ENCODE results near the gene CNTNAP2.

CNTNAP2 gene

DNA sequence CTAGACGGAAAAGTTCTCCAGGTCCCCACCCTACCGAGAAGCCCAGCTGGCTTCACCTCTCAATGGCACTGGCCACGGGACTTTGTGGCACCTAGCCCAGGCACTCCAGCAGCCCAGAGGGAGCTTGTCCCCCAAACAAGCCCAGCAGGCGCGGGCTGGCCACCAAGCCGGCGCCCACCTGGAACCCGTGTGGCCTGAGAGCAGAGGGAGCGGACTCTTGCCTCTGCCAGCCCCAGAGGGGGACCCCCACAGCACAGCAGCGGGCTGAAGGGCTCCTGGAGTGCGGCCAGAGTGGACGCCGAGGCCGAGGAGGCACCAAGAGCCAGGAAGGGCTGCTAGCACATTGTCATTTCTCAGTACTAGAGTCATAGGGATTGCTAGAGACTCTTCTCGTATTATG lies 671.4 kb downstream of the CNTNAP2 start:
- Histone ChIP-seq H3K4me1 (ENCODE audit: control insufficient read depth in 2 of 2, insufficient read depth in 2 of 2, low read length in 2 of 2) (no peaks in the 10 kb centered on the region), H3K9ac (ENCODE audit: low read depth in 1 of 2, low read length in 2 of 2) (no peak overlapping the region), H3K36me3 (ENCODE audit: control insufficient read depth in 2 of 2, insufficient read depth in 2 of 2, low read length in 2 of 2) (no peaks in the 10 kb centered on the region), H3K4me3 (ENCODE audit: low read length in 2 of 2) (no peak overlapping the region), H3K27ac (ENCODE audit: low read depth in 2 of 2, low read length in 2 of 2) (no peak overlapping the region), H3K9me3 (ENCODE audit: control insufficient read depth in 2 of 2, low read length in 2 of 2) (no peaks in the 10 kb centered on the region), H3K27me3 (ENCODE audit: control insufficient read depth in 2 of 2, insufficient read depth in 2 of 2, low read length in 2 of 2) (no peaks in the 10 kb centered on the region)

GRCh38 chr7:146791344-146792285 lies 675.0 kb downstream of the CNTNAP2 start:
- H3K9me3 ChIP-seq (ENCODE audit: control insufficient read depth in 2 of 2, low read length in 2 of 2): peaks cover 0 to 5% of the 10 kb centered on the region in 2 donors
- H3K36me3 ChIP-seq (ENCODE audit: control insufficient read depth in 2 of 2, insufficient read depth in 2 of 2, low read length in 2 of 2): no peaks in the 10 kb centered on the region
- no peak overlapping the region for H3K4me3 ChIP-seq (ENCODE audit: low read length in 2 of 2)
- H3K4me1 ChIP-seq (ENCODE audit: control insufficient read depth in 2 of 2, insufficient read depth in 2 of 2, low read length in 2 of 2): no peaks in the 10 kb centered on the region
- H3K27ac ChIP-seq (ENCODE audit: low read depth in 2 of 2, low read length in 2 of 2): no peak overlapping the region
- no peak overlapping the region for H3K9ac ChIP-seq (ENCODE audit: low read depth in 1 of 2, low read length in 2 of 2)
- no peaks in the 10 kb centered on the region for H3K27me3 ChIP-seq (ENCODE audit: control insufficient read depth in 2 of 2, insufficient read depth in 2 of 2, low read length in 2 of 2)

GRCh38 chr7:146804620-146805019 lies 688.0 kb downstream of the CNTNAP2 start:
- H3K27me3 ChIP-seq (ENCODE audit: control insufficient read depth in 2 of 2, insufficient read depth in 2 of 2, low read length in 2 of 2): no peaks in the 10 kb centered on the region
- no peaks in the 10 kb centered on the region for H3K9me3 ChIP-seq (ENCODE audit: control insufficient read depth in 2 of 2, low read length in 2 of 2)
- H3K36me3 ChIP-seq (ENCODE audit: control insufficient read depth in 2 of 2, insufficient read depth in 2 of 2, low read length in 2 of 2): no peaks in the 10 kb centered on the region
- H3K27ac ChIP-seq (ENCODE audit: low read depth in 2 of 2, low read length in 2 of 2): no peak overlapping the region
- H3K4me1 ChIP-seq (ENCODE audit: control insufficient read depth in 2 of 2, insufficient read depth in 2 of 2, low read length in 2 of 2): no peaks in the 10 kb centered on the region
- no peak overlapping the region for H3K4me3 ChIP-seq (ENCODE audit: low read length in 2 of 2)
- H3K9ac ChIP-seq (ENCODE audit: low read depth in 1 of 2, low read length in 2 of 2): no peak overlapping the region

GRCh38 chr7:146805082-146805481 lies 688.5 kb downstream of the CNTNAP2 start:
- no peaks in the 10 kb centered on the region for H3K4me1 ChIP-seq (ENCODE audit: control insufficient read depth in 2 of 2, insufficient read depth in 2 of 2, low read length in 2 of 2)
- no peak overlapping the region for H3K27ac ChIP-seq (ENCODE audit: low read depth in 2 of 2, low read length in 2 of 2)
- no peaks in the 10 kb centered on the region for H3K9me3 ChIP-seq (ENCODE audit: control insufficient read depth in 2 of 2, low read length in 2 of 2)
- no peaks in the 10 kb centered on the region for H3K36me3 ChIP-seq (ENCODE audit: control insufficient read depth in 2 of 2, insufficient read depth in 2 of 2, low read length in 2 of 2)
- no peak overlapping the region for H3K4me3 ChIP-seq (ENCODE audit: low read length in 2 of 2)
- H3K9ac ChIP-seq (ENCODE audit: low read depth in 1 of 2, low read length in 2 of 2): no peak overlapping the region
- no peaks in the 10 kb centered on the region for H3K27me3 ChIP-seq (ENCODE audit: control insufficient read depth in 2 of 2, insufficient read depth in 2 of 2, low read length in 2 of 2)

- H3K27me3 ChIP-seq (ENCODE audit: control insufficient read depth in 2 of 2, insufficient read depth in 2 of 2, low read length in 2 of 2): no peaks in the 10 kb centered on the region
- no peak overlapping the region for H3K27ac ChIP-seq (ENCODE audit: low read depth in 2 of 2, low read length in 2 of 2)
- H3K9ac ChIP-seq (ENCODE audit: low read depth in 1 of 2, low read length in 2 of 2): no peak overlapping the region
- H3K4me1 ChIP-seq (ENCODE audit: control insufficient read depth in 2 of 2, insufficient read depth in 2 of 2, low read length in 2 of 2): no peaks in the 10 kb centered on the region
- H3K9me3 ChIP-seq (ENCODE audit: control insufficient read depth in 2 of 2, low read length in 2 of 2): peaks cover 0 to 4% of the 10 kb centered on the region in 2 donors
- H3K4me3 ChIP-seq (ENCODE audit: low read length in 2 of 2): no peak overlapping the region
- no peaks in the 10 kb centered on the region for H3K36me3 ChIP-seq (ENCODE audit: control insufficient read depth in 2 of 2, insufficient read depth in 2 of 2, low read length in 2 of 2)
Measured at GRCh38 chr7:146826329-146826728, 709.7 kb downstream of the CNTNAP2 start.

GRCh38 chr7:146830686-146831085 lies 714.1 kb downstream of the CNTNAP2 start:
- no peaks in the 10 kb centered on the region for H3K4me1 ChIP-seq (ENCODE audit: control insufficient read depth in 2 of 2, insufficient read depth in 2 of 2, low read length in 2 of 2)
- H3K9ac ChIP-seq (ENCODE audit: low read depth in 1 of 2, low read length in 2 of 2): no peak overlapping the region
- H3K9me3 ChIP-seq (ENCODE audit: control insufficient read depth in 2 of 2, low read length in 2 of 2): peaks cover 0 to 2% of the 10 kb centered on the region in 2 donors
- no peak overlapping the region for H3K27ac ChIP-seq (ENCODE audit: low read depth in 2 of 2, low read length in 2 of 2)
- H3K36me3 ChIP-seq (ENCODE audit: control insufficient read depth in 2 of 2, insufficient read depth in 2 of 2, low read length in 2 of 2): no peaks in the 10 kb centered on the region
- H3K4me3 ChIP-seq (ENCODE audit: low read length in 2 of 2): no peak overlapping the region
- no peaks in the 10 kb centered on the region for H3K27me3 ChIP-seq (ENCODE audit: control insufficient read depth in 2 of 2, insufficient read depth in 2 of 2, low read length in 2 of 2)

DNA sequence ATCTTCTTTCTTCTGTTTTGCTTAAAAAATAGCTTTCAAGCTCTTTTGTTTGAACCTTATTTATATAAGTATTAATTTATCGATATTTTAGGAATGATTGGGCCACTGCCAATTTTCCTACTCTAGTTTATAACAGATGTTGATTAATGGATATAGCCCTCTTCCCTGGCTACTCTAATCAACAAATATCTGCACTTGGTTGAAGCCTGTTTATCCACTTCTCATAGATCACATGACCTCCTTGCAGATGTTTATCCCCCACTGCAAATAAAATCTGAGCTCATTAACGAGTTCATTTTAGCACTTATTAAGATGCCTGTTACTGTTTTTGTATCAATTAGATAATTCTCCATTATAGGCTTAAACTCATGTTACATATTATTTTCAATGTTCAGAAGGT lies 715.3 kb downstream of the CNTNAP2 start:
- H3K9me3 ChIP-seq (ENCODE audit: control insufficient read depth in 2 of 2, low read length in 2 of 2): peaks cover 0 to 4% of the 10 kb centered on the region in 2 donors
- H3K36me3 ChIP-seq (ENCODE audit: control insufficient read depth in 2 of 2, insufficient read depth in 2 of 2, low read length in 2 of 2): no peaks in the 10 kb centered on the region

GRCh38 chr7:146844405-146844804 lies 727.8 kb downstream of the CNTNAP2 start:
- Histone ChIP-seq H3K9me3 (ENCODE audit: control insufficient read depth in 2 of 2, low read length in 2 of 2) (no peaks in the 10 kb centered on the region), H3K4me1 (ENCODE audit: control insufficient read depth in 2 of 2, insufficient read depth in 2 of 2, low read length in 2 of 2) (no peaks in the 10 kb centered on the region), H3K9ac (ENCODE audit: low read depth in 1 of 2, low read length in 2 of 2) (no peak overlapping the region), H3K27ac (ENCODE audit: low read depth in 2 of 2, low read length in 2 of 2) (no peak overlapping the region), H3K27me3 (ENCODE audit: control insufficient read depth in 2 of 2, insufficient read depth in 2 of 2, low read length in 2 of 2) (no peaks in the 10 kb centered on the region), H3K4me3 (ENCODE audit: low read length in 2 of 2) (no peak overlapping the region), H3K36me3 (ENCODE audit: control insufficient read depth in 2 of 2, insufficient read depth in 2 of 2, low read length in 2 of 2) (no peaks in the 10 kb centered on the region)

More for the DNA sequence above, 715.3 kb downstream of the CNTNAP2 start:
- no peaks in the 10 kb centered on the region for H3K27me3 ChIP-seq (ENCODE audit: control insufficient read depth in 2 of 2, insufficient read depth in 2 of 2, low read length in 2 of 2)
- no peak overlapping the region for H3K27ac ChIP-seq (ENCODE audit: low read depth in 2 of 2, low read length in 2 of 2)
- no peaks in the 10 kb centered on the region for H3K4me1 ChIP-seq (ENCODE audit: control insufficient read depth in 2 of 2, insufficient read depth in 2 of 2, low read length in 2 of 2)
- H3K9ac ChIP-seq (ENCODE audit: low read depth in 1 of 2, low read length in 2 of 2): no peak overlapping the region
- H3K4me3 ChIP-seq (ENCODE audit: low read length in 2 of 2): no peak overlapping the region

- Histone ChIP-seq H3K36me3 (ENCODE audit: control insufficient read depth in 2 of 2, insufficient read depth in 2 of 2, low read length in 2 of 2) (no peaks in the 10 kb centered on the region), H3K9me3 (ENCODE audit: control insufficient read depth in 2 of 2, low read length in 2 of 2) (peaks cover 0 to 3% of the 10 kb centered on the region in 2 donors), H3K4me1 (ENCODE audit: control insufficient read depth in 2 of 2, insufficient read depth in 2 of 2, low read length in 2 of 2) (no peaks in the 10 kb centered on the region), H3K9ac (ENCODE audit: low read depth in 1 of 2, low read length in 2 of 2) (no peak overlapping the region), H3K27ac (ENCODE audit: low read depth in 2 of 2, low read length in 2 of 2) (no peak overlapping the region), H3K27me3 (ENCODE audit: control insufficient read depth in 2 of 2, insufficient read depth in 2 of 2, low read length in 2 of 2) (no peaks in the 10 kb centered on the region), H3K4me3 (ENCODE audit: low read length in 2 of 2) (no peak overlapping the region)
Measured at GRCh38 chr7:146858690-146859089, 742.1 kb downstream of the CNTNAP2 start.

DNA sequence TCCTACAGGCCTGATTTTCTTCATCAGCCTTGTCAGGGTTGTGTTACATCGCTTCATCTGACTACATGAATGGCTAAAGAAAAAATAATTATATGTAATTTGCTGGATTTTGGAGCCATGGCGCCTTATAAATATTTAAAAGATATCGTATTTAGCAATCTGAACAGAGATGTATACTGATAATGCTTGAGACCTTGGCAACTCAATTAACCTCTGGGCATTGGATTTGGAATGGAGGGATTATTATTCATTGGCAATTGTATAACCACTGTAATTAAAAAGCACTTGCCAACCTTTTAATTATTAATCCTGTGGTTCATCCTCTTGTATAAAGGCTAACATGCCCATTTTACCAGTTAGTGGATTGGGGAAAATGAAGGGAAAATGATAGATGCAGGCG lies 745.1 kb downstream of the CNTNAP2 start:
- H3K9ac ChIP-seq (ENCODE audit: low read depth in 1 of 2, low read length in 2 of 2): no peak overlapping the region
- peaks cover 0 to 3% of the 10 kb centered on the region in 2 donors for H3K9me3 ChIP-seq (ENCODE audit: control insufficient read depth in 2 of 2, low read length in 2 of 2)
- H3K27ac ChIP-seq (ENCODE audit: low read depth in 2 of 2, low read length in 2 of 2): no peak overlapping the region
- no peak overlapping the region for H3K4me3 ChIP-seq (ENCODE audit: low read length in 2 of 2)
- H3K36me3 ChIP-seq (ENCODE audit: control insufficient read depth in 2 of 2, insufficient read depth in 2 of 2, low read length in 2 of 2): no peaks in the 10 kb centered on the region
- H3K4me1 ChIP-seq (ENCODE audit: control insufficient read depth in 2 of 2, insufficient read depth in 2 of 2, low read length in 2 of 2): no peaks in the 10 kb centered on the region
- H3K27me3 ChIP-seq (ENCODE audit: control insufficient read depth in 2 of 2, insufficient read depth in 2 of 2, low read length in 2 of 2): no peaks in the 10 kb centered on the region
